NCI-H2227 (cell line): ENCODE data around the gene TNRC6C.
"Not testable (repeated sequence)": the region's sequence is repeated elsewhere in the genome, so short reads cannot be mapped to it uniquely, and the experiment has no call there.

Experiments used
- DNase-seq: peaks from one replicate; lab custom pipeline; 2025; ENCODE audit not compliant: unreplicated experiment; lab: John Stamatoyannopoulos, UW

The TNRC6C gene

DNA sequence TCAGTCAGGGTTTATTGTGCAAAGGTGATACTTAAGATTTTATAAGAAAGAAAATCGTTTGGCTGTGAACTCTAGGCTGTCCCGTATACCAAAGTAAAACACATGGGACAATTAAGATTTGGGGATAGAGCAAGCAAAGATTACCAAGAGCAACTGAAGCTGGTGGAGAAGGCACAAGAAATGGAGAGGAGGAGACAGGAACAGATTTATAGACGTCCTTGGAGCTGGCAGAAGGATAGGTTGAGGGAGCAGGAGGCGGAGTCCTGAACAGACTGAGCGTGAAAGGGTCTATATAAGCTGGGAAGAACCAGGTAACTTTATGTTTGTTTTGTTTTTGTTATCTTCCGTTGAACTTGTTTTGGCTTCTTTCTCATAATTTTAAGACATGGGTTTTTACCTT is 3.8 kb downstream of the TNRC6C start:
- DNase-seq: no peak

DNA sequence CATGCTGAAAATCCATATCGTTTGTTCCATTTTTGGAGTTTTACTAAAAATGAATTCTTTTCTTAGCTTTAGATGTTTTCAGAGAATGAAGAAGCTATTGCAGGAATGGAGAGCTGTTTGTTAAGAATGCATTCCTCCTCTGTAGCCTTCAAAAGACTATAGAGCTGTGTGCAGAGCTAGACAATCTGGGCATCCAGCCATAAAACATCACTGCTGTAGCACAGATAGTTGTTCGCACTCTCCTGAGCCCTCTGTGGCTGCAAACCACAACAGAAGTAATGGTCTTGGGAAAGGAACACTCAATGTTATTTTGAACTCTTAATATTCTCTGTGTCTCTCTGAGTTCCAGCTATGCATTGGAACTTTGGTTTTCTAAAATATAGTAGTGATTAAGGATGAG is 4.9 kb downstream of the TNRC6C start:
- peak; percentile 18 for DNase-seq

DNA sequence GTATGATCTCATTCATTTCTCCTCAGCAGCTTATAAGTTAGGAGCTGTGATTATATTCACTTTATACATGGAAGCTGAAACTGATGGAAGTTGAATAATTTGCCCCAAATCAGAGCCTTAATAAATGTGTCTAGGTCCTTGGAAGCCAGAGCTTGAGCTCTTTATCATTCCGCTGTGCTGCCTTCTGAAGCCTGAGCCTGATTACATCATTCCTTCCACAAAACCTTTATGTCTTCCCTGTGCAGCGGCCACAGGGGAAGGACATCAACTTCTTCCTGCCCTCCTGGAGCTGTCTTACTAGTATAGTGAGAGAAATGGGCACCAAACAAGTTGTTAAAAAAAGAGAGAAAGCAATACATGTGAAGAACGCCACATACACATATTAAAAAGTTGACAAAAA is 6.8 kb downstream of the TNRC6C start:
- no peak for DNase-seq

DNA sequence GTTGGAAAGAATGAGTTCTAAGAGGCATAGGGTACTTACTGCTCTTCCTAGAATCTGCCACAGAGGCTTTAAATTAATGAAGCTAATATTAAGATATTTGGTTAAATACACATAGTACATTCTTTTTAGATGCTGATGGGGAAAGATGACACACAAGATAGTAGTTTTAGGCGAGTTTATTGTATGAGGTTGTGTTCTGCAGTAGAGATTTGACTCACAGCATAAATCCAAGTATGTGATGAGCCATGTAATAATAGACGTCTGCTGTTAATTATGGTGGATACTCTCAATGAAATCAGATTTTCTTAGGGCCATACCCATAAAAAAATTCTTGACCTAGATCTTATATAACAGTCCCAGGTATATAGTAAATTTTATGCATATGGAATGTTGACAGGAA is 8.0 kb downstream of the TNRC6C start:
- DNase-seq: no peak

DNA sequence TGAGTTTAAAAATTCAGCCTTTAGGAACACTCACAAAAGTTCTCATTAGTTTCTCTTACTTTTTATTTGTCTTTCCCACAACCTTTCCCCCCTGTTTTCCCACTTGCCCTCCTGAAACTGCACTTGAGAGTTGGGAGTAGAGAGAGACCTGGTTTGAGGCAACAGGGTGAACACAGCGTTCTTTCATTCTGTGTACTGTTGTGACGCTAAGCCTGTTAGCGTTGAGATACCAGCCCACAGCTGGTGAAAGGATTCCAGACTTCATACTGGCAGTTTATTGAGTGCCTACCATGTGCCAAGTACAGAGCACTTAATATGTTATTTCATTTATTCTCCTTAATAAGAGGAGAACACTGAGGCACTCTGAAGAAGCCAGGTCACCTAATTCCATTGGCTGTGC is 10.3 kb downstream of the TNRC6C start:
- no peak for DNase-seq

- not testable (repeated sequence) for DNase-seq
Observed at GRCh38 chr17:77972271-77972670, 13.8 kb downstream of the TNRC6C start.

- no peak for DNase-seq
Observed at GRCh38 chr17:77973953-77974352, 15.4 kb downstream of the TNRC6C start.

GRCh38 chr17:77974396-77974795 is 15.9 kb downstream of the TNRC6C start:
- no peak for DNase-seq

DNA sequence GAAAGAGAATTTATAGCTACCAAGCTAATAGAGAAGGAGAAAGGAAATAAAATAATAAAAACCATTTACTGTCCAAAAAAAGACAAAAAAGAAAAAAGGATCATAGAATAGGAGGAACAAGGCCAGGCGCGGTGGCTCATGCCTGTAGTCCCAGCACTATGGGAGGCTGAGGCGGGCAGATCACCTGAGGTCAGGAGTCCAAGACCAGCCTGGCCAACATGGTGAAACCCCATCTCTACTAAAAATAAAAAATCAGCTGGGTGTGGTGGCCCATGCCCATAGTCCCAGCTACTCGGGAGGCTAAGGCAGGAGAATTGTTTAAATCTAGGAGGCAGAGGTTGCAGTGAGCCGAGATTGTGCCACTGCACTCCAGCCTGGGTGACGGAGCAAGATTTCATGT is 23.9 kb downstream of the TNRC6C start:
- DNase-seq: not testable (repeated sequence)

GRCh38 chr17:77990301-77990700 is 31.8 kb downstream of the TNRC6C start:
- DNase-seq: no peak

GRCh38 chr17:77993735-77994134 is 35.2 kb downstream of the TNRC6C start:
- not testable (repeated sequence) for DNase-seq

GRCh38 chr17:77995146-77995852 is 36.8 kb downstream of the TNRC6C start:
- DNase-seq: no peak

DNA sequence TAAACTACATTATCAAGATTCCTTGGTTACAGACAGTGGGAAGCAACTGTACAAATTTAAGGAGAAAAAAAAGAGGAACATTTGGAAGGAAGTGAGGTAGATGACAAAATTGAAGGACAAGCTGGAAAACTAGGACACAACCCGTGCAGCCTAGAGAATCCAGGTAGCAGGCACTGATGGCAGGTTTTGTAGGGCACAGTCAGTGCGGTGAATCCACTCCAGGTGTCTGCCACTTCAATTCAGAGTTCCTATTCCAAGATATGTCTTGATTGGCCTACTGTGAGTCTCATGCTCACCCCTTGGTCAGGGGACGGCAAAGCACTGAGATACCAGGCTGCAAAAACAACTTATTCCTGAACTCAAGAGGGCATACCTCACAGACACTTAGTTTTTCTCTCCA is 37.8 kb downstream of the TNRC6C start:
- no peak for DNase-seq

GRCh38 chr17:77999413-78000173 is 41.1 kb downstream of the TNRC6C start:
- DNase-seq: no peak

DNA sequence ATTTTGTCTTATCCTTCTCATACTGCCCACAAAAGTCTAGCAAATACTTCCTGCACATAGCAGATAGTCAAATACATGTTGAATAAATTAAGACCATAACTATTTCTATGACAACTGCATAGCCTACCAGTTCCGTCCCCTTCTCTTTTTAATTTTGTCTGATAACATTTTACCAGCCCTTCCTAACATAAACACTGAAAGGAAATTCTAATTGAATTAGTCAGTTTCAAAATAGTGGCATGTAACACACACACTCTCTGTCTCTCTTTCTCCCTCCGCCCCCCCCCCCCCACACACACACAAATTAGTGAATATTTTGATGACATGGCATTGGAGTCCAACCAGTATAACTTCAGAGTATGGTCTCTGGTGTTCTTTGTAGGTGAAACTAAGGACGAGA is 41.8 kb downstream of the TNRC6C start:
- DNase-seq: no peak

DNA sequence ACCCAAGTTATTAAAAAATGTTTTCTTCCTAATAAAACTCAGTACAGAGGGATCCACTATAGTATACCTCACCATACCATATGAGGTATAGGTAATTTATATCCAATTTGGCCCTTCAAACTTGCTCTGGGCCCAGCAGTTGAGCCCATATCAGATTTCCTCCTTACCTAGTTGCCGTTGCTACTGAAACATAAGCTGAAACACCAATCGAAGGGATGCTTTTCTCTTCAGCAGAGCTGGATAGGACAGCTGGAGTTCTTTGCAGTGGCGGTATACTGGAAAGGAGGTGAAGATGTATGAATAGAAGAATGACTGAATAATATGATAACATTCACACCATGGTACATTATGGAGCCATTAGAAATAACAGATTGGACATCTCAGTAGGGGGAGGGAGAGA is 42.7 kb downstream of the TNRC6C start:
- no peak for DNase-seq

DNA sequence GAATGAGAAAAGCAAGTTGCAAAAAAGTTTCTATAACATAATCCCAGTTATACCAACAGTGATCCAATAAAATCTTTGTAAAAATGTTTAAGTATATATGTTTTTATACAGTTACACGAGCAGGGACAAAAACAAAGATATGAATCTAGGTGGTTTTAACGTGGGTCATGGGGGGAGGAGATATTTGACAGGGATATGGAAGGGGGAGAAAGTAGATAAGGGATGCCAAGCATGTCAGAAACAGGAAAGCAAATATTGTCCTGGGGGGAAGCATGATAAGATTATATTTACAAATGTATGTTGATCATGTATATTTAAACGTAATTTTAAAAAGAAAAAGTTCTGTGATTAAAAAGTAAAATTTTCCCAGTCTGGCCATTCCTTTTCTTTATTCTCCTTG is 43.1 kb downstream of the TNRC6C start:
- no peak for DNase-seq

DNA sequence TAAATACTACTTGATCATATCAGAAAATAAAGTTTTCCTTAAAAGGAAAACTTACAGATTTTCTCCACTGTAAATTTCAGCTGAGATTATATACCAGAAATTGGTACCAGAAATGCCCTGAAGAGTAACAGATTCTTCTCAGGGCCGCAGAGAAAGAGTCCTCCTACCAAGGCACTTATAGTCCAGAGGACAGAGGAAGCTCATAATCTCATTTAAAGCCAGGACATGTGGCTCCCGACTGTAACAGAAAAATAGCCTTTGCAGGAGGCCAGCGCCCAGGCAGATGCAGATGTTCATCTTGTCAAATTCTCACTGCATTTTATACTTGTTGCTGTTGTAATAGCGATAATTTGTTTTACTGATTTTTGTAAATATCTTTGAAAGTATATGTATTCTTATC is 43.7 kb downstream of the TNRC6C start:
- DNase-seq: no peak

- DNase-seq: no peak
Observed at GRCh38 chr17:78005452-78006171, 47.1 kb downstream of the TNRC6C start.

GRCh38 chr17:78006338-78006737 is 47.8 kb downstream of the TNRC6C start:
- no peak for DNase-seq

GRCh38 chr17:78007647-78008046 is 49.1 kb downstream of the TNRC6C start:
- DNase-seq: no peak

GRCh38 chr17:78010759-78011158 is 52.3 kb downstream of the TNRC6C start:
- DNase-seq: no peak
